Measurements from ENCODE around the gene RGS9BP.
"Not testable (repeated sequence)": the region's sequence is repeated elsewhere in the genome, so short reads cannot be mapped to it uniquely, and the experiment has no call there.

DNA sequence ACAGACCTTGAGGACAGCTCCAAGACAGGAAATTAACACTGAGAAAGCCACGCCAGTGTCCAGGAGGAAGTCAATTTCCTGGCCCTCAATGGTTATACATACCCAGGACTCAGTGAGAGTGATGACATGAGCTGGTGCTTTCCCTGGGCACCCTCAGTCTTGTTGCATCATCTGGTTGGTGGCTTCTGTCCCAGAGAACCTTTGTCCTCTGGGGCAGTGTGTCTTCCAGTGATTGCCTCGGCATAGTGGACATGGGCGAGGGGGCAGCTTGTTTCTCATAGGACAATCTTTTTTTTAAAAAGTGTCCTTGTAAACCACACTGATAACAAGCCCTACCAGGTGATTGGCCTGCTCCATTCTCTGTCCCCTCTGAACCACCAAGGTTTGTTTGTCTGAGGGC, 21.1 kb downstream of the RGS9BP start:
- not testable (repeated sequence) for TF ChIP-seq POLR2AphosphoS5 (IDR thresholded peaks at IDR 0.05)
- TF ChIP-seq, protein P1, sequence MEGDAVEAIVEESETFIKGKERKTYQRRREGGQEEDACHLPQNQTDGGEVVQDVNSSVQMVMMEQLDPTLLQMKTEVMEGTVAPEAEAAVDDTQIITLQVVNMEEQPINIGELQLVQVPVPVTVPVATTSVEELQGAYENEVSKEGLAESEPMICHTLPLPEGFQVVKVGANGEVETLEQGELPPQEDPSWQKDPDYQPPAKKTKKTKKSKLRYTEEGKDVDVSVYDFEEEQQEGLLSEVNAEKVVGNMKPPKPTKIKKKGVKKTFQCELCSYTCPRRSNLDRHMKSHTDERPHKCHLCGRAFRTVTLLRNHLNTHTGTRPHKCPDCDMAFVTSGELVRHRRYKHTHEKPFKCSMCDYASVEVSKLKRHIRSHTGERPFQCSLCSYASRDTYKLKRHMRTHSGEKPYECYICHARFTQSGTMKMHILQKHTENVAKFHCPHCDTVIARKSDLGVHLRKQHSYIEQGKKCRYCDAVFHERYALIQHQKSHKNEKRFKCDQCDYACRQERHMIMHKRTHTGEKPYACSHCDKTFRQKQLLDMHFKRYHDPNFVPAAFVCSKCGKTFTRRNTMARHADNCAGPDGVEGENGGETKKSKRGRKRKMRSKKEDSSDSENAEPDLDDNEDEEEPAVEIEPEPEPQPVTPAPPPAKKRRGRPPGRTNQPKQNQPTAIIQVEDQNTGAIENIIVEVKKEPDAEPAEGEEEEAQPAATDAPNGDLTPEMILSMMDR (IDR thresholded peaks at IDR 0.05) = not testable (repeated sequence)
